ENCODE results near the gene AFTPH. TPM values are rescaled to one million over a fixed set of nuclear protein-coding genes. Genes with fewer than 3 reads are reported as not detected.

The AFTPH gene
- total RNA-seq, 1 donor from 2014 or later = 11.3 TPM

GRCh38 chr2:64624108-64624610 is 100.0 kb downstream of the AFTPH start:
- no peaks in the 10 kb centered on the region for H3K9me3 ChIP-seq (replicated peaks)
- H3K27me3 ChIP-seq (ENCODE audit: low read depth) = no peaks in the 10 kb centered on the region
- no peak overlapping the region for H3K27ac ChIP-seq (replicated peaks)
- TF ChIP-seq CTCF (IDR thresholded peaks at IDR 0.05; ENCODE audit: borderline replicate concordance) = no peak
- DNase-seq = no peak
- intact Hi-C loops (cut with micrococcal nuclease) = no loop called here
- peaks cover 3% of the 10 kb centered on the region for H3K4me1 ChIP-seq
- no peaks in the 10 kb centered on the region for H3K36me3 ChIP-seq
- H3K4me3 ChIP-seq = no peak overlapping the region

- no peak for DNase-seq
- Histone ChIP-seq H3K36me3 (no peaks in the 10 kb centered on the region), H3K27ac (replicated peaks) (no peak overlapping the region), H3K27me3 (ENCODE audit: low read depth) (no peaks in the 10 kb centered on the region), H3K9me3 (replicated peaks) (no peaks in the 10 kb centered on the region), H3K4me1 (peaks cover 9% of the 10 kb centered on the region), H3K4me3 (no peak overlapping the region)
- intact Hi-C loops (cut with micrococcal nuclease) = no loop called here
- TF ChIP-seq CTCF (IDR thresholded peaks at IDR 0.05; ENCODE audit: borderline replicate concordance) = no peak
These were observed 100.7 kb downstream of the AFTPH start for GRCh38 chr2:64624862-64625261.

GRCh38 chr2:64625299-64626145 is 101.4 kb downstream of the AFTPH start:
- Histone ChIP-seq H3K9me3 (replicated peaks) (no peaks in the 10 kb centered on the region), H3K36me3 (no peaks in the 10 kb centered on the region), H3K27me3 (ENCODE audit: low read depth) (no peaks in the 10 kb centered on the region), H3K27ac (replicated peaks) (no peak overlapping the region), H3K4me1 (peaks cover 9% of the 10 kb centered on the region), H3K4me3 (no peak overlapping the region)
- no peak for DNase-seq
- intact Hi-C loops (cut with micrococcal nuclease) = no loop called here
- TF ChIP-seq CTCF (IDR thresholded peaks at IDR 0.05; ENCODE audit: borderline replicate concordance) = no peak

- intact Hi-C loops (cut with micrococcal nuclease) = no loop called here
- Histone ChIP-seq H3K27ac (replicated peaks) (no peak overlapping the region), H3K4me1 (peaks cover 9% of the 10 kb centered on the region), H3K9me3 (replicated peaks) (no peaks in the 10 kb centered on the region), H3K27me3 (ENCODE audit: low read depth) (no peaks in the 10 kb centered on the region), H3K4me3 (no peak overlapping the region), H3K36me3 (no peaks in the 10 kb centered on the region)
- no peak for DNase-seq
- no peak for TF ChIP-seq CTCF (IDR thresholded peaks at IDR 0.05; ENCODE audit: borderline replicate concordance)
These were observed 102.2 kb downstream of the AFTPH start for GRCh38 chr2:64626146-64626809.

GRCh38 chr2:64626963-64627760 is 103.0 kb downstream of the AFTPH start:
- Histone ChIP-seq H3K9me3 (replicated peaks) (no peaks in the 10 kb centered on the region), H3K27ac (replicated peaks) (no peak overlapping the region), H3K4me3 (no peak overlapping the region), H3K4me1 (peaks cover 9% of the 10 kb centered on the region), H3K27me3 (ENCODE audit: low read depth) (no peaks in the 10 kb centered on the region), H3K36me3 (no peaks in the 10 kb centered on the region)
- DNase-seq = no peak
- no peak for TF ChIP-seq CTCF (IDR thresholded peaks at IDR 0.05; ENCODE audit: borderline replicate concordance)
- intact Hi-C loops (cut with micrococcal nuclease) = no loop called here
